Measurements from ENCODE around the gene SLC2A13. TPM values are rescaled to one million over a fixed set of nuclear protein-coding genes. Genes with fewer than 3 reads are reported as not detected.

Gene SLC2A13
- total RNA-seq, 6 experiments from 2014 or later = 5.2 to 11.7 (median 8.7) TPM

GRCh38 chr12:39830171-39830570 is 275.7 kb downstream of the SLC2A13 start:
- no peaks in the 10 kb centered on the region for H3K9me3 ChIP-seq
- no peaks in the 10 kb centered on the region for H3K36me3 ChIP-seq
- DNase-seq (no peak), ATAC-seq (peak in 1 of 4 donors; percentile 7)
- no peak overlapping the region for H3K4me3 ChIP-seq
- peak overlapping the region in 2 of 3 donors; percentile 75 to 78 for H3K27ac ChIP-seq
- intact Hi-C loops (cut with DNase I) = no loop called here
- WGBS (ENCODE audit: insufficient coverage, low coverage, low lambda C conversion rate, missing lambda C conversion rate) = 85% methylated on average over 3 of the region's 4 CpGs
- no peaks in the 10 kb centered on the region for H3K27me3 ChIP-seq
- TF ChIP-seq, protein P1, sequence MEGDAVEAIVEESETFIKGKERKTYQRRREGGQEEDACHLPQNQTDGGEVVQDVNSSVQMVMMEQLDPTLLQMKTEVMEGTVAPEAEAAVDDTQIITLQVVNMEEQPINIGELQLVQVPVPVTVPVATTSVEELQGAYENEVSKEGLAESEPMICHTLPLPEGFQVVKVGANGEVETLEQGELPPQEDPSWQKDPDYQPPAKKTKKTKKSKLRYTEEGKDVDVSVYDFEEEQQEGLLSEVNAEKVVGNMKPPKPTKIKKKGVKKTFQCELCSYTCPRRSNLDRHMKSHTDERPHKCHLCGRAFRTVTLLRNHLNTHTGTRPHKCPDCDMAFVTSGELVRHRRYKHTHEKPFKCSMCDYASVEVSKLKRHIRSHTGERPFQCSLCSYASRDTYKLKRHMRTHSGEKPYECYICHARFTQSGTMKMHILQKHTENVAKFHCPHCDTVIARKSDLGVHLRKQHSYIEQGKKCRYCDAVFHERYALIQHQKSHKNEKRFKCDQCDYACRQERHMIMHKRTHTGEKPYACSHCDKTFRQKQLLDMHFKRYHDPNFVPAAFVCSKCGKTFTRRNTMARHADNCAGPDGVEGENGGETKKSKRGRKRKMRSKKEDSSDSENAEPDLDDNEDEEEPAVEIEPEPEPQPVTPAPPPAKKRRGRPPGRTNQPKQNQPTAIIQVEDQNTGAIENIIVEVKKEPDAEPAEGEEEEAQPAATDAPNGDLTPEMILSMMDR (IDR thresholded peaks at IDR 0.05) = no peak
- TF ChIP-seq POLR2A (IDR thresholded peaks at IDR 0.05) = no peak
- peaks cover 0 to 39% (median 7%) of the 10 kb centered on the region in 4 donors for H3K4me1 ChIP-seq

GRCh38 chr12:39824505-39825212 is 281.2 kb downstream of the SLC2A13 start:
- no peaks in the 10 kb centered on the region for H3K9me3 ChIP-seq
- WGBS (ENCODE audit: insufficient coverage, low coverage, low lambda C conversion rate, missing lambda C conversion rate) = 19% methylated on average over 3 of the region's 3 CpGs
- TF ChIP-seq POLR2A (IDR thresholded peaks at IDR 0.05) = no peak
- TF ChIP-seq, protein P1 (IDR thresholded peaks at IDR 0.05) = peak in 2 of 4 donors; percentile 18 to 29
- no peaks in the 10 kb centered on the region for H3K36me3 ChIP-seq
- ATAC-seq (peak; percentile 90 to 97 (median 92)), DNase-seq (peak in 2 of 3 donors; percentile 45 to 54)
- H3K27me3 ChIP-seq = no peaks in the 10 kb centered on the region
- H3K27ac ChIP-seq = peak overlapping the region; percentile 66 to 82 (median 77)
- peaks cover 0 to 24% (median 7%) of the 10 kb centered on the region in 4 donors for H3K4me1 ChIP-seq
- intact Hi-C loops (cut with DNase I) = no loop called here
- H3K4me3 ChIP-seq = no peak overlapping the region

- Histone ChIP-seq H3K36me3 (no peaks in the 10 kb centered on the region), H3K27ac (no peak overlapping the region), H3K4me1 (no peaks in the 10 kb centered on the region), H3K9me3 (no peaks in the 10 kb centered on the region), H3K27me3 (no peaks in the 10 kb centered on the region), H3K4me3 (no peak overlapping the region)
- intact Hi-C loops (cut with DNase I) = no loop called here
- no peak for ATAC-seq
- DNase-seq = no peak
- TF ChIP-seq POLR2A (IDR thresholded peaks at IDR 0.05) = no peak
- TF ChIP-seq, protein P1 (IDR thresholded peaks at IDR 0.05) = no peak
Observed at GRCh38 chr12:39816671-39817185, 289.2 kb downstream of the SLC2A13 start.

DNA sequence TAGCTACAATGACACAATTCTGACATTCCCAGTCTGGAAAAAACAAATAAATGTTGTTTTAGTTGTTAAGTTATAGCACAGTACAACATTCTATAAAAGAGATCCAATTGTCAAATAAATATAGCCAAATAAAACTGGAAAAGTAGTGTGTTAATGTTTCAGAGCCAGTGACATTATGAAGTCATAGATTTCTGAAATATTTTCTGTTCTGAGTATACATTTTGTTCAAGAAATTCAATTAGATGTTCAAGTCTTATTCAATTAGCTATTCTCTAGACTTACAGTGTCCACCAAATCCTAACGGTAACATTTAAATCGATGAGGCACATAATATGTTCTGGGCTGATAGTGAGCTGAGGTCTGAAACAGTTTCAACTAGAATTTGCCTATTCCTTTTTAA is 290.1 kb downstream of the SLC2A13 start:
- no peak for TF ChIP-seq POLR2A (IDR thresholded peaks at IDR 0.05)
- TF ChIP-seq, protein P1 (IDR thresholded peaks at IDR 0.05) = no peak
- intact Hi-C loops (cut with DNase I) = no loop called here

More for the DNA sequence above, 290.1 kb downstream of the SLC2A13 start:
- Histone ChIP-seq H3K27ac (no peak overlapping the region), H3K9me3 (no peaks in the 10 kb centered on the region), H3K36me3 (no peaks in the 10 kb centered on the region), H3K27me3 (no peaks in the 10 kb centered on the region), H3K4me1 (no peaks in the 10 kb centered on the region), H3K4me3 (no peak overlapping the region)
- no peak for ATAC-seq
- DNase-seq = no peak
- WGBS (ENCODE audit: insufficient coverage, low coverage, low lambda C conversion rate, missing lambda C conversion rate) = 100% methylated on average over 2 of the region's 2 CpGs
